ENCODE results near the gene CDH13.

Gene CDH13

GRCh38 chr16:82876951-82877350, 250.2 kb downstream of the CDH13 start:
- no peak overlapping the region for H3K4me3 ChIP-seq (ENCODE audit: low read depth, low read length)
- no peak for DNase-seq (ENCODE audit: low read depth, low spot score)
- TF ChIP-seq CTCF (IDR thresholded peaks at IDR 0.05; ENCODE audit: low read depth, low read length): no peak
- in situ Hi-C loops (cut with HindIII; ENCODE audit: low sequenced_read_pairs): no loop called here

- TF ChIP-seq CTCF (IDR thresholded peaks at IDR 0.05; ENCODE audit: low read depth, low read length): no peak
- in situ Hi-C loops (cut with HindIII; ENCODE audit: low sequenced_read_pairs): no loop called here
Measured at GRCh38 chr16:82878466-82878865, 251.7 kb downstream of the CDH13 start.

GRCh38 chr16:82880346-82880745, 253.6 kb downstream of the CDH13 start:
- in situ Hi-C loops (cut with HindIII; ENCODE audit: low sequenced_read_pairs): no loop called here
- H3K4me3 ChIP-seq (ENCODE audit: low read depth, low read length): no peak overlapping the region
- DNase-seq (ENCODE audit: low read depth, low spot score): no peak
- no peak for TF ChIP-seq CTCF (IDR thresholded peaks at IDR 0.05; ENCODE audit: low read depth, low read length)

More at GRCh38 chr16:82878466-82878865, 251.7 kb downstream of the CDH13 start:
- DNase-seq (ENCODE audit: low read depth, low spot score): no peak
- no peak overlapping the region for H3K4me3 ChIP-seq (ENCODE audit: low read depth, low read length)

GRCh38 chr16:82881516-82881915, 254.7 kb downstream of the CDH13 start:
- in situ Hi-C loops (cut with HindIII; ENCODE audit: low sequenced_read_pairs): no loop called here
- TF ChIP-seq CTCF (IDR thresholded peaks at IDR 0.05; ENCODE audit: low read depth, low read length): no peak
- H3K4me3 ChIP-seq (ENCODE audit: low read depth, low read length): no peak overlapping the region
- no peak for DNase-seq (ENCODE audit: low read depth, low spot score)

- H3K4me3 ChIP-seq (ENCODE audit: low read depth, low read length): no peak overlapping the region
- no peak for TF ChIP-seq CTCF (IDR thresholded peaks at IDR 0.05; ENCODE audit: low read depth, low read length)
- DNase-seq (ENCODE audit: low read depth, low spot score): no peak
- in situ Hi-C loops (cut with HindIII; ENCODE audit: low sequenced_read_pairs): no loop called here
Measured at GRCh38 chr16:82882226-82882625, 255.5 kb downstream of the CDH13 start.

GRCh38 chr16:82882982-82883835, 256.4 kb downstream of the CDH13 start:
- no peak for TF ChIP-seq CTCF (IDR thresholded peaks at IDR 0.05; ENCODE audit: low read depth, low read length)
- DNase-seq (ENCODE audit: low read depth, low spot score): no peak
- no peak overlapping the region for H3K4me3 ChIP-seq (ENCODE audit: low read depth, low read length)
- in situ Hi-C loops (cut with HindIII; ENCODE audit: low sequenced_read_pairs): no loop called here

Data from astrocyte of the spinal cord (primary cell).